DND-41 (cell line): ENCODE data around the gene ANXA3.

Experiments
- ATAC-seq: fragments of 200-7000 bp; cut with Tn5 transposase; 3 replicates; pipeline ENCODE4 v1.9.1; 2021; ENCODE audit warnings: low read depth; ENCODE audit not compliant: insufficient read depth
- DNase-seq: peaks from one replicate; pipeline ENCODE4 v3.0.0-alpha.2; 2020
- H2AFZ ChIP-seq: 2 replicates; pipeline ENCODE4 v1.6.0; 2012; ENCODE audit warnings: low read depth, low read length
- H3K27ac ChIP-seq: 2 replicates; pipeline ENCODE4 v1.5.1; 2012; ENCODE audit warnings: low read length, inconsistent platforms
- H3K27me3 ChIP-seq: fragments of 200-600 bp; sonication (generic); 2 replicates; pipeline ENCODE4 v1.6.0; 2012; ENCODE audit warnings: low read length, mild to moderate bottlenecking, inconsistent platforms; ENCODE audit not compliant: insufficient read depth, poor library complexity
- H3K36me3 ChIP-seq: 2 replicates; pipeline ENCODE4 v1.5.1; 2012; ENCODE audit warnings: low read length, inconsistent platforms; ENCODE audit not compliant: insufficient read depth
- H3K4me1 ChIP-seq: 2 replicates; pipeline ENCODE4 v1.5.1; 2012; ENCODE audit warnings: mild to moderate bottlenecking, low read length; ENCODE audit not compliant: insufficient read depth
- H3K4me2 ChIP-seq: 2 replicates; pipeline ENCODE4 v1.6.0; 2012; ENCODE audit warnings: mild to moderate bottlenecking, moderate library complexity, low read length, inconsistent platforms; ENCODE audit not compliant: insufficient read depth
- H3K4me3 ChIP-seq, 2 experiments: fragments of 200-600 bp in 1 of 2; shearing (Covaris generic) in 1 of 2; 2 replicates each; pipeline ENCODE4 v1.5.1; 2012 to 2016; ENCODE audit warnings: inconsistent platforms in 2 of 2, low read length in 2 of 2, mild to moderate bottlenecking in 2 of 2, low read depth in 1 of 2, moderate library complexity in 1 of 2
- H3K79me2 ChIP-seq: 2 replicates; pipeline ENCODE4 v1.6.0; 2012; ENCODE audit warnings: low read length, inconsistent platforms; ENCODE audit not compliant: insufficient read depth
- H3K9ac ChIP-seq: 2 replicates; pipeline ENCODE4 v1.6.0; 2012; ENCODE audit warnings: low read depth, mild to moderate bottlenecking, inconsistent platforms, low read length, moderate library complexity
- H3K9me3 ChIP-seq: 2 replicates; pipeline ENCODE4 v1.5.1; 2012; ENCODE audit warnings: low read length, moderate library complexity, mild to moderate bottlenecking, inconsistent platforms; ENCODE audit not compliant: insufficient read depth, severe bottlenecking
- H4K20me1 ChIP-seq: 2 replicates; pipeline ENCODE4 v1.6.0; 2012; ENCODE audit warnings: low read length; ENCODE audit not compliant: insufficient read depth
- CTCF ChIP-seq: IDR thresholded peaks from 2 replicates; pipeline ENCODE4 v1.5.1; 2012; ENCODE audit warnings: borderline replicate concordance, low read length, moderate library complexity, mild to moderate bottlenecking; ENCODE audit not compliant: poor library complexity, severe bottlenecking; ENCODE audit errors: extremely low read depth
- EZH2 ChIP-seq: IDR thresholded peaks from 3 replicates; pipeline ENCODE4 v1.6.1; 2012; ENCODE audit warnings: borderline replicate concordance, low read depth, mild to moderate bottlenecking, moderate library complexity, low read length, inconsistent platforms; ENCODE audit not compliant: severe bottlenecking

ANXA3 gene

GRCh38 chr4:78520808-78521226, 30.8 kb upstream of the ANXA3 start:
- no peak for ATAC-seq
- H3K36me3 ChIP-seq, result no peaks in the 10 kb centered on the region

GRCh38 chr4:78524009-78524408, 27.6 kb upstream of the ANXA3 start:
- Histone ChIP-seq H3K27me3 (no peaks in the 10 kb centered on the region), H3K4me2 (no peak overlapping the region), H3K27ac (no peak overlapping the region), H3K9ac (no peak overlapping the region), H3K4me1 (no peaks in the 10 kb centered on the region), H4K20me1 (no peaks in the 10 kb centered on the region), H3K9me3 (no peaks in the 10 kb centered on the region), H3K79me2 (no peaks in the 10 kb centered on the region), H2AFZ (no peak overlapping the region), H3K36me3 (no peaks in the 10 kb centered on the region), H3K4me3 (no peak overlapping the region)
- DNase-seq (no peak), ATAC-seq (no peak)
- TF ChIP-seq CTCF (no peak), EZH2 (no peak)

More at GRCh38 chr4:78520808-78521226, 30.8 kb upstream of the ANXA3 start:
- H3K4me3 ChIP-seq, result no peak overlapping the region
- H4K20me1 ChIP-seq, result no peaks in the 10 kb centered on the region
- no peaks in the 10 kb centered on the region for H3K9me3 ChIP-seq
- no peak overlapping the region for H3K4me2 ChIP-seq
- no peak for DNase-seq
- no peaks in the 10 kb centered on the region for H3K79me2 ChIP-seq
- TF ChIP-seq EZH2 (no peak), CTCF (no peak)
- no peak overlapping the region for H2AFZ ChIP-seq
- H3K4me1 ChIP-seq, result no peaks in the 10 kb centered on the region
- H3K27me3 ChIP-seq, result no peaks in the 10 kb centered on the region
- H3K9ac ChIP-seq, result no peak overlapping the region
- no peak overlapping the region for H3K27ac ChIP-seq

- ATAC-seq (no peak), DNase-seq (no peak)
- no peaks in the 10 kb centered on the region for H3K9me3 ChIP-seq
- no peaks in the 10 kb centered on the region for H3K4me1 ChIP-seq
- no peak overlapping the region for H3K4me3 ChIP-seq
- TF ChIP-seq EZH2 (no peak), CTCF (no peak)
- H4K20me1 ChIP-seq, result no peaks in the 10 kb centered on the region
- no peak overlapping the region for H2AFZ ChIP-seq
- H3K79me2 ChIP-seq, result no peaks in the 10 kb centered on the region
- H3K27me3 ChIP-seq, result no peaks in the 10 kb centered on the region
- no peaks in the 10 kb centered on the region for H3K36me3 ChIP-seq
- H3K27ac ChIP-seq, result no peak overlapping the region
- no peak overlapping the region for H3K4me2 ChIP-seq
- no peak overlapping the region for H3K9ac ChIP-seq
Measured at GRCh38 chr4:78525559-78525958, 26.0 kb upstream of the ANXA3 start.

GRCh38 chr4:78527103-78527502, 24.5 kb upstream of the ANXA3 start:
- TF ChIP-seq EZH2 (no peak), CTCF (no peak)
- no peak overlapping the region for H3K4me3 ChIP-seq
- no peaks in the 10 kb centered on the region for H4K20me1 ChIP-seq
- no peaks in the 10 kb centered on the region for H3K9me3 ChIP-seq
- H3K79me2 ChIP-seq, result no peaks in the 10 kb centered on the region
- no peaks in the 10 kb centered on the region for H3K27me3 ChIP-seq
- ATAC-seq (no peak), DNase-seq (no peak)
- no peak overlapping the region for H2AFZ ChIP-seq
- H3K4me2 ChIP-seq, result no peak overlapping the region
- no peaks in the 10 kb centered on the region for H3K4me1 ChIP-seq
- H3K27ac ChIP-seq, result no peak overlapping the region
- no peaks in the 10 kb centered on the region for H3K36me3 ChIP-seq
- no peak overlapping the region for H3K9ac ChIP-seq
